PC-9 (cell line): ENCODE data around the gene TOX2.

Experiments used
- EZH2 ChIP-seq: fragments of 200-600 bp; sonication (generic); IDR thresholded peaks from 2 replicates; pipeline ENCODE4 v1.8.0; 2017; ENCODE audit warnings: antibody characterized with exemption, low read depth
- TF ChIP-seq, protein P1 (sequence below): fragments of 200-600 bp; sonication (generic); conservative IDR thresholded peaks from 2 replicates; pipeline ENCODE4 v1.6.1; 2017; ENCODE audit warnings: mixed run types, antibody characterized with exemption, mild to moderate bottlenecking, moderate library complexity

- TF ChIP-seq, protein P1, sequence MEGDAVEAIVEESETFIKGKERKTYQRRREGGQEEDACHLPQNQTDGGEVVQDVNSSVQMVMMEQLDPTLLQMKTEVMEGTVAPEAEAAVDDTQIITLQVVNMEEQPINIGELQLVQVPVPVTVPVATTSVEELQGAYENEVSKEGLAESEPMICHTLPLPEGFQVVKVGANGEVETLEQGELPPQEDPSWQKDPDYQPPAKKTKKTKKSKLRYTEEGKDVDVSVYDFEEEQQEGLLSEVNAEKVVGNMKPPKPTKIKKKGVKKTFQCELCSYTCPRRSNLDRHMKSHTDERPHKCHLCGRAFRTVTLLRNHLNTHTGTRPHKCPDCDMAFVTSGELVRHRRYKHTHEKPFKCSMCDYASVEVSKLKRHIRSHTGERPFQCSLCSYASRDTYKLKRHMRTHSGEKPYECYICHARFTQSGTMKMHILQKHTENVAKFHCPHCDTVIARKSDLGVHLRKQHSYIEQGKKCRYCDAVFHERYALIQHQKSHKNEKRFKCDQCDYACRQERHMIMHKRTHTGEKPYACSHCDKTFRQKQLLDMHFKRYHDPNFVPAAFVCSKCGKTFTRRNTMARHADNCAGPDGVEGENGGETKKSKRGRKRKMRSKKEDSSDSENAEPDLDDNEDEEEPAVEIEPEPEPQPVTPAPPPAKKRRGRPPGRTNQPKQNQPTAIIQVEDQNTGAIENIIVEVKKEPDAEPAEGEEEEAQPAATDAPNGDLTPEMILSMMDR = no peak
- no peak for TF ChIP-seq EZH2
Measured at GRCh38 chr20:43904827-43905177, 9.8 kb upstream of the TOX2 start.
